Astrocyte (in vitro differentiated cells and primary cell): ENCODE measurements around the gene PDE3A. TPM values are rescaled to one million over a fixed set of nuclear protein-coding genes. Genes with fewer than 3 reads are reported as not detected.

Experiments used
- DNase-seq: peaks from one replicate; pipeline ENCODE4 v3.0.0-alpha.2; 2010; ENCODE audit warnings: low read depth
- FAIRE-seq: peaks from 2 replicates; lab custom pipeline; 2011; peaks lifted over from hg19 to GRCh38; lab: Jason Lieb, UNC
- H2AFZ ChIP-seq: 2 replicates; pipeline ENCODE4 v1.6.0; 2012; ENCODE audit warnings: low read depth, low read length, inconsistent platforms
- H3K27ac ChIP-seq: 2 replicates; pipeline ENCODE4 v1.5.1; 2011; ENCODE audit warnings: low read depth, low read length, inconsistent platforms
- H3K27me3 ChIP-seq: 2 replicates; pipeline ENCODE4 v1.6.0; 2011; ENCODE audit warnings: low read length, inconsistent platforms; ENCODE audit not compliant: insufficient read depth
- H3K36me3 ChIP-seq: 2 replicates; pipeline ENCODE4 v1.5.1; 2011; ENCODE audit warnings: low read length, inconsistent platforms; ENCODE audit not compliant: insufficient read depth
- H3K4me1 ChIP-seq: 2 replicates; pipeline ENCODE4 v1.5.1; 2011; ENCODE audit warnings: low read length, inconsistent platforms; ENCODE audit not compliant: insufficient read depth
- H3K4me2 ChIP-seq: 2 replicates; pipeline ENCODE4 v1.6.0; 2012; ENCODE audit warnings: low read length, inconsistent platforms
- H3K4me3 ChIP-seq: 2 replicates; pipeline ENCODE4 v1.5.1; 2011; ENCODE audit warnings: low read depth, mild to moderate bottlenecking, low read length, inconsistent platforms; ENCODE audit not compliant: insufficient read depth
- H3K79me2 ChIP-seq: 2 replicates; pipeline ENCODE4 v1.6.0; 2012; ENCODE audit warnings: mild to moderate bottlenecking, low read length, inconsistent platforms; ENCODE audit not compliant: insufficient read depth
- H3K9ac ChIP-seq: 2 replicates; pipeline ENCODE4 v1.6.0; 2012; ENCODE audit warnings: mild to moderate bottlenecking, low read length, inconsistent platforms
- H3K9me3 ChIP-seq: 2 replicates; pipeline ENCODE4 v1.5.1; 2012; ENCODE audit warnings: low read depth, mild to moderate bottlenecking, low read length, inconsistent platforms; ENCODE audit not compliant: insufficient read depth
- H4K20me1 ChIP-seq: 2 replicates; pipeline ENCODE4 v1.6.0; 2012; ENCODE audit warnings: low read length, inconsistent platforms; ENCODE audit not compliant: insufficient read depth
- H3K27ac Mint-ChIP-seq: one replicate; pipeline ENCODE4 v1.8.0; 2021; ENCODE audit warnings: mild to moderate bottlenecking, mixed read lengths; ENCODE audit not compliant: unreplicated experiment
- H3K27me3 Mint-ChIP-seq: one replicate; pipeline ENCODE4 v1.8.0; 2021; ENCODE audit warnings: low read depth, mixed read lengths; ENCODE audit not compliant: unreplicated experiment
- H3K36me3 Mint-ChIP-seq: one replicate; pipeline ENCODE4 v1.8.0; 2021; ENCODE audit warnings: low read depth, mixed read lengths; ENCODE audit not compliant: unreplicated experiment
- H3K4me1 Mint-ChIP-seq: one replicate; pipeline ENCODE4 v1.8.0; 2021; ENCODE audit warnings: low read depth, mixed read lengths; ENCODE audit not compliant: unreplicated experiment
- H3K4me3 Mint-ChIP-seq: one replicate; pipeline ENCODE4 v1.8.0; 2021; ENCODE audit warnings: mild to moderate bottlenecking, moderate library complexity, mixed read lengths; ENCODE audit not compliant: unreplicated experiment
- H3K9me3 Mint-ChIP-seq: one replicate; pipeline ENCODE4 v1.8.0; 2021; ENCODE audit warnings: mild to moderate bottlenecking, mixed read lengths; ENCODE audit not compliant: unreplicated experiment
- EZH2 ChIP-seq: IDR thresholded peaks from 2 replicates; pipeline ENCODE4 v1.6.1; 2012; ENCODE audit warnings: mild to moderate bottlenecking, low read length, inconsistent platforms; ENCODE audit not compliant: insufficient read depth
- total RNA-seq: library from RNA; stranded (reverse); gene quantifications from 2 replicates; pipeline ENCODE4 v1.2.1, GENCODE V29; 2021
- TF ChIP-seq, protein P1 (sequence below): IDR thresholded peaks from 2 replicates; pipeline ENCODE4 v1.5.1; 2011; ENCODE audit warnings: low read depth, mild to moderate bottlenecking, inconsistent platforms, low read length, moderate library complexity; ENCODE audit not compliant: insufficient read depth

PDE3A gene
- total RNA-seq, 1 donor from 2014 or later, result 1.7 TPM

DNA sequence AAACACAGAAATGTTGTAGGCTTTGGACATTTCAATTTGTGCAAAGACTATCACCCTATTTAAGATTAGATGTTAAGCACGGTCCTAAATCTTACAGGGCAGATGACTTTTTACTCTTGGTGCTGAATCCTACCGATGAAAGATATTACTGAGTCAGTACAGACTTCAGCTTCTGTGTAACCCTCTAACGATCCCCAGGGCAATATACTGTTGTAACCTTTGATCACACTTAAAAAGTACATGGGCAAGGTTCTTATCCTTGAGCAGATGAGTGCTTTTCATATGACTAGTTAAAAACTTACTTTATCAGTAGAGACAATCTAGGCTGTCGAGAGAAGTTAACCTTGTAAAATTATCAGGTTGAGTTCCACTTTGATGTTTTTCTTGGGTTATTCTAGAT lies 22.5 kb downstream of the PDE3A start:
- Histone ChIP-seq H3K27me3 (no peaks in the 10 kb centered on the region), H3K27ac (no peak overlapping the region), H4K20me1 (no peaks in the 10 kb centered on the region), H3K4me2 (no peak overlapping the region), H3K4me3 (no peak overlapping the region), H3K79me2 (no peaks in the 10 kb centered on the region), H2AFZ (no peak overlapping the region), H3K9ac (no peak overlapping the region), H3K36me3 (no peaks in the 10 kb centered on the region), H3K4me1 (no peaks in the 10 kb centered on the region), H3K9me3 (no peaks in the 10 kb centered on the region)
- Mint-ChIP-seq H3K4me3 (no peak overlapping the region), H3K4me1 (no peaks in the 10 kb centered on the region), H3K9me3 (no peaks in the 10 kb centered on the region), H3K36me3 (no peaks in the 10 kb centered on the region), H3K27ac (no peak overlapping the region), H3K27me3 (no peaks in the 10 kb centered on the region)
- no peak for DNase-seq
- no peak for TF ChIP-seq EZH2
- TF ChIP-seq, protein P1, sequence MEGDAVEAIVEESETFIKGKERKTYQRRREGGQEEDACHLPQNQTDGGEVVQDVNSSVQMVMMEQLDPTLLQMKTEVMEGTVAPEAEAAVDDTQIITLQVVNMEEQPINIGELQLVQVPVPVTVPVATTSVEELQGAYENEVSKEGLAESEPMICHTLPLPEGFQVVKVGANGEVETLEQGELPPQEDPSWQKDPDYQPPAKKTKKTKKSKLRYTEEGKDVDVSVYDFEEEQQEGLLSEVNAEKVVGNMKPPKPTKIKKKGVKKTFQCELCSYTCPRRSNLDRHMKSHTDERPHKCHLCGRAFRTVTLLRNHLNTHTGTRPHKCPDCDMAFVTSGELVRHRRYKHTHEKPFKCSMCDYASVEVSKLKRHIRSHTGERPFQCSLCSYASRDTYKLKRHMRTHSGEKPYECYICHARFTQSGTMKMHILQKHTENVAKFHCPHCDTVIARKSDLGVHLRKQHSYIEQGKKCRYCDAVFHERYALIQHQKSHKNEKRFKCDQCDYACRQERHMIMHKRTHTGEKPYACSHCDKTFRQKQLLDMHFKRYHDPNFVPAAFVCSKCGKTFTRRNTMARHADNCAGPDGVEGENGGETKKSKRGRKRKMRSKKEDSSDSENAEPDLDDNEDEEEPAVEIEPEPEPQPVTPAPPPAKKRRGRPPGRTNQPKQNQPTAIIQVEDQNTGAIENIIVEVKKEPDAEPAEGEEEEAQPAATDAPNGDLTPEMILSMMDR, result no peak
- FAIRE-seq, result no peak

- H3K4me1 ChIP-seq, result no peaks in the 10 kb centered on the region
- FAIRE-seq (no peak), DNase-seq (no peak)
- H3K4me3 ChIP-seq, result no peak overlapping the region
- no peak overlapping the region for H3K4me2 ChIP-seq
- Mint-ChIP-seq H3K36me3 (no peaks in the 10 kb centered on the region), H3K27ac (no peak overlapping the region), H3K4me1 (no peaks in the 10 kb centered on the region), H3K9me3 (no peaks in the 10 kb centered on the region), H3K27me3 (no peaks in the 10 kb centered on the region), H3K4me3 (no peak overlapping the region)
- no peaks in the 10 kb centered on the region for H3K36me3 ChIP-seq
- H3K27me3 ChIP-seq, result no peaks in the 10 kb centered on the region
- no peak overlapping the region for H3K27ac ChIP-seq
- H3K9me3 ChIP-seq, result no peaks in the 10 kb centered on the region
- H2AFZ ChIP-seq, result no peak overlapping the region
- H3K79me2 ChIP-seq, result no peaks in the 10 kb centered on the region
- no peak for TF ChIP-seq EZH2
- TF ChIP-seq, protein P1, result no peak
- H3K9ac ChIP-seq, result no peak overlapping the region
- H4K20me1 ChIP-seq, result no peaks in the 10 kb centered on the region
Measured at GRCh38 chr12:20392339-20392738, 24.0 kb downstream of the PDE3A start.

GRCh38 chr12:20393707-20394106 lies 25.4 kb downstream of the PDE3A start:
- no peak for FAIRE-seq
- no peak overlapping the region for H3K4me3 Mint-ChIP-seq
- no peak overlapping the region for H2AFZ ChIP-seq

More at GRCh38 chr12:20393707-20394106, 25.4 kb downstream of the PDE3A start:
- no peak overlapping the region for H3K27ac Mint-ChIP-seq
- Histone ChIP-seq H3K4me3 (no peak overlapping the region), H3K79me2 (no peaks in the 10 kb centered on the region), H3K9ac (no peak overlapping the region), H3K9me3 (no peaks in the 10 kb centered on the region), H3K4me1 (no peaks in the 10 kb centered on the region), H3K27me3 (no peaks in the 10 kb centered on the region), H3K36me3 (no peaks in the 10 kb centered on the region), H4K20me1 (no peaks in the 10 kb centered on the region), H3K4me2 (no peak overlapping the region), H3K27ac (no peak overlapping the region)
- no peaks in the 10 kb centered on the region for H3K36me3 Mint-ChIP-seq
- TF ChIP-seq EZH2, result no peak
- TF ChIP-seq, protein P1, result no peak
- no peak for DNase-seq
- H3K4me1 Mint-ChIP-seq, result no peaks in the 10 kb centered on the region
- H3K27me3 Mint-ChIP-seq, result no peaks in the 10 kb centered on the region
- H3K9me3 Mint-ChIP-seq, result no peaks in the 10 kb centered on the region
